Stimulated activated CD8-positive, alpha-beta memory T cell treated with anti-CD3 and anti-CD28 coated beads, Interleukin-4, amount 100 ng/mL, for 24 hours (primary cell): Measurements from ENCODE around the gene C1QTNF6.

Experiments
- DNase-seq: peaks from one replicate; pipeline ENCODE4 v3.0.0-alpha.2; 2020; ENCODE audit warnings: low read depth

C1QTNF6 gene

DNA sequence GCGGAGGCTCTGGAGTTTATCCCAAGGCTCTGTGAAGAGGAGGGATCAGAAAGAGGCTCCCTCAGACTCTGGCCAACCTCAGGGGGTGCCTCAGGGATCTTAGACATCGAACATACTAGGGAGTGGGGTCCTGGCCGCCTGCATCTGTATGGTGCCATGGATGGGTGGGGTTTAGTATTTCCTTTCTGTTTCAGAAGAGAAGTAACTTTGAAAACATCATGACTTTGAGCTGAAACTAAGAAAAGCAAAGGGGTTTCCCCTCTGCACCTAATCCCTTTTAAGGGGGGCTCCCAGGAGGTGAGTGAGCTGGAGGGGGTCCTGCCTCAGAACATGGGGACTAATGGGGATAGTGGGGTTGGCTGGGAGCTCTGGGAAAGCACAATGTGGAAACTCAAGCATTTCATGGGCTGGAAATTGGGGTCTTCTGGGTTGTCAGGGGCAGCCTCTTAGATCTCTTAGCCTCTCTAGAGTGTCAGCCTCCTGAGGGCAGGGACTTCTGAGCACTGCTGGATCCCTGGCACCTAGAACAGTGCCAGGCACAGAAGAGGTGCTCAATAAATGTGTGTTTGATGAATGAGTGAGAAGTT is 36.0 kb upstream of the C1QTNF6 start:
- no peak for DNase-seq

DNA sequence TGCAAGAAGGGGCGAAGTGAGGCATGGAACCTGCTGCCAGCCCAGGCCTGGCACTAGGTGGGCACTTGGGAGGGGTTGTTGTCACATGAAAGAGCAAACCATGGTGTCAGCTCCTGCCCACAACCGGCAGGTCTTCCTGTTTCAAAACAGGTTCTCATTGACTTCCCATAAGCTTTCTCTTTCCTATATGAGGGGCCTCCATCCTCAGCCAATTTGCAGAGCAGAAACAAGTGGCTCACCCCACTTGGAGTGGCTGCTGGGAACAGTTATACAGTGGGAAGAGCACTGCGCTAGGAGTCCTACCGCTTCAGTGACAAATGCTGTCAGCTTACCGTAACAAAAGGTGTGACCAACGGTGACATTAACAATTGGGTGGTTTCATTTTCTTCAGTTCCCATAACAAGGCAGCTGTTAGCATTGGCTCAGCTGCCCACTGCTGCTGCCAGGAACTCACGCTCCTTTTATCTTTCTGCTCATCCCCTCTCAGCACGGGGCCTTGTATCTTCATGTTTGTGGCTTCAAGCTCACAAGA is 34.5 kb upstream of the C1QTNF6 start:
- no peak for DNase-seq

DNA sequence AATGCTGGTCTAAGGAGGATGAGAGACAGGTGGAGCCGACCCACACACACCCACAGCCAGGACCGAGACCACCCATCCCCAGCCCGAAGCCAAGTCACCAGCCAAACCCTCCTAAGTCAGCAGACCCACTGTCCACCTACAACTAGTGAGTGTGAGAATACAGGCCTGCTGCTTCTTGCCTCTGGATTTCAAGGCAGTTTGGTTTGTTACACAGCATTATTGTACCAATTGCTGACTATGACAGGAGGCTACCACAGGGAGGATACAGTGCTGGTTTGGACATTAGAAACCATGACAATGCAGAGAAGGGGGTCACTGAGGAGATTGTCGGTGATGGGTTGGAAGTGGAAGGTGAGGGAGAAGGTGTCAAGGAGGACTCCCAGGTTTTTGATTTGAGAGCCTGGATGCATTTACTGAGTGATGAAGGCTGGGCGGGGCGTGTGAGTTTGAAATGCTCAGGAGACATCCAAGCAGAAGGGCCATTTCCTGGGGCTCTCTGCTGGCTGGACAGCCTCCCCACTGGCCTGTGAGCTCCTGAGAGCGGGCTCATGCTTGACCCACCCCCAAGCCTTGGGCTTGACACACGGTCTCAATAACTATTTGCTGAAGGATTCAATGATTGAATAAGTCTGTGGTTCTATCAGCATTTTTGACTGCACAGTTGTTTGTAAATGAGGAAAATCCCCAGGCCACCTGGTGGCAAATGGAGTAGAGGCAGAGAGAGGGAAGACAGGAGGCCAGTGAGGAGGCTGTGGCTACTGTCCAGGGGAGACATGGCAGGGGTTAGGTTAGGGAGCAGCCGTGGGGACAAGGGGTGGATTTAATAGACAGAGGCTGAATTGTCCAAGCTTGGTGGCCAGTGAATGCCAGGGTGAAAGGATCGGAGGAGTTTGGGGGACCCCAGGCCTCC is 33.6 kb upstream of the C1QTNF6 start:
- DNase-seq, result no peak

DNA sequence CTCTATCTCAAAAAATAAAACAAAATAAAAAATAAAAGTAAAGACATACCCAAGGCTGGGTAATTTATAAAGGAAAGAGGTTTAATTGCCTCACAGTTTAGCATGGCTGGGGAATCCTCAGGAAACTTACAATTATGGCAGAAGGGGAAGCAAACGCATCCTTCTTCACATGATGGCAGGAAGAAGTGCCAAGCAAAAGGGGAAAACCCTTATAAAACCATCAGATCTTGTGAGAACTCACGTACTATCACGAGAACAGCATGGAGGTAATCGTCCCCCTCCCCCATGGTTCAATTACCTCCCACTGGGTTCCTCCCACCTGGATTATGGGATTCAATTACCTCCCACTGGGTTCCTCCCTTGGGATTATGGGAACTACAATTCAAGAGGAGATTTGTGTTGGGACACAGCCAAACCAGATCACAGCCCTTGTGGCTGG is 32.5 kb upstream of the C1QTNF6 start:
- no peak for DNase-seq

DNA sequence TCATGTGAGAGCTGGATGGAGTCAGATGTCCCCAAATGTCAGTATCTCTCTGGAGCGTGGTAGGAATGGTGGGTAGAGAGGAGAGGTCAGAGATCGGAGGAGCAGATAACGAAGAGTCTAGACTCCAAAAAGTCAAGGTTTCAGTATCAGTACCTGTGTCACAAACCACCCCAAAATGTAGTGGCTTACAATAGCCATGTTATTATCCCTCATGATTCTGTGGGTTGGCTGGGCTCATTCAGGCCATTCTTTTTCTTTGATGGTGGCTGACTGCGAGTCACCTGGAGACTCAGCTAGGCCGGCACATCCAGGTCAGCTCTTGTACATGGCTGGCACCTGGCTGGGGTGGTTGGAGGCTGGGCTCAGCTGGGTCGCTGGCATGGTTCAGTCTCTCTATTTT is 31.5 kb upstream of the C1QTNF6 start:
- no peak for DNase-seq

DNA sequence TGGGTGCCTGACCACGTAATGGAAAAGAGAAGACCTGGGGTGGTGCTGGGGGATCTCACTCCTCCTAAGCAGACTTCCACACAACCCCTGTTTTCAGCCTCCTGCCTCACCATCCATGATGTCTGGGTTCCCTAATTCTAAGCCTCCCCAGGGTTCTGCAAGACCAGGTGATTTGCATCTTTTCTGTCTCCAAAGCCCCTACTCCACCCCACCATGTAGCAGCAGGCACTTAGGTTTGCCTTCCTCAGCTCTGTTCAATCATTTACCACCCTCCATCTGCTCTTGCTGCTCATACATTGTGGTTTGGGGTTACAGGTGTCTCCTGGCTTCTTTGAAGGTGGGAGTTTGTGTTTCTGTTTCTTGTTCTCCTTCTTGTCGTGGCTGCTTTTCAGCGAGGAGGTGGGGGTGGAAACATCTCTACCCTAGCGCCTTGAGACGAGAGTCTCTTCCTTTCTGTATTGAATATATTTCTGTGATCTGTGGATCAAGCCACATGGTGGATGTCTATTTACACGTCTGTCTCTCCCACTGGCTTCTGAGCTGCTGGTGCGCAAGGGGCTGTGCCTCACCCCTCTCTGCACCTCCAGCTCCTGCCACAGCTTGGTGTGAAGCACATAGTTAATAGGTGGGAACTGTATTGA is 30.8 kb upstream of the C1QTNF6 start:
- DNase-seq, result no peak

DNA sequence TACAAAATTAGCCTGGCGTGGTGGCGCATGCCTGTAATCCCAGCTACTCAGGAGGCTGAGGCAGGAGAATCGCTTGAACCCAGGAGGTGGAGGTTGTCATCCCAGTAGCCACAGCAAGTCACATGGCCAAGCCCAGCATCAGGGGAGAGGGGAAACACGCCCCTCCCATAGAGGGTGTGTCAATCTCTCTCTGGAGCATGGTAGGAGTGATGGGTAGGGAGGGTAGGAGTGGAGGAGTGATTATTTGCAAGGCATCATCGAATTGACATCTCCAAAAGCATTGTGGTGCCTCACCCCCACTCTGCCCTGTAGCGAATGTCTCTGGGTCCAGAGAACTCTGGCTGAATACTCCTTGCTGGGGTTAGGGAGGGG is 30.3 kb upstream of the C1QTNF6 start:
- no peak for DNase-seq

DNA sequence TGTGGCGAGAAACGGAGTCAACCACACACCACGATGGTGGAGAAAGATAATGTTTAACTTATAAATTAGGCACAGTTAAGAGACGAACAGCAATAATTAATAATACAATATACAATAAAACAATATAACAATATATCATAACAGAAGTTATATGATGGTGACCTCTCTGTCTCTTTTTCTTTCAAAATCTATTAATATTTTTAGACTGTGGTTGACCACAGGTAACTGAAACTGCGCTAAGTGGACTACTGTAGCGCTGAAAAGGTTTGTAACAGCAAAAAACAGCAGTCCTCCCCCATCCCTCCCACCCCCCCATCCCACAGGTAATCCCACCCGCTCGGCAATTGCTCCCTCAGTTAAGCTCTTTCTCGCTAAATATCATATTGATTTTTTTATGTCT is 27.8 kb upstream of the C1QTNF6 start:
- no peak for DNase-seq

DNA sequence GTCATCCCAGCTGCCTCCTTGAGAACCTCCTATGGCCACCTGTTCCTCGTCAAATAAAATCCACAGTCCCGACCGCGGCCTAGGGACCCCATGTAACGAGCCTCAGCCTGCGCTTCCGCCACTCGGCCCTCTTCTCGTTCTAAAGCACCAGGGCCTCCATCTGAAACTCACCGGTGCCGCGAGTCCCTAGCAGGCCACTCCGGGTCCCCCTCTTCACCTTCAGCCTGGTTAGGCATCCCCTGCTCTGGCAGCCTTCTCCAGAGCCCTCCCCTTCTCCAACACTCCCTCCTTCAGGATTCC is 26.6 kb upstream of the C1QTNF6 start:
- no peak for DNase-seq

DNA sequence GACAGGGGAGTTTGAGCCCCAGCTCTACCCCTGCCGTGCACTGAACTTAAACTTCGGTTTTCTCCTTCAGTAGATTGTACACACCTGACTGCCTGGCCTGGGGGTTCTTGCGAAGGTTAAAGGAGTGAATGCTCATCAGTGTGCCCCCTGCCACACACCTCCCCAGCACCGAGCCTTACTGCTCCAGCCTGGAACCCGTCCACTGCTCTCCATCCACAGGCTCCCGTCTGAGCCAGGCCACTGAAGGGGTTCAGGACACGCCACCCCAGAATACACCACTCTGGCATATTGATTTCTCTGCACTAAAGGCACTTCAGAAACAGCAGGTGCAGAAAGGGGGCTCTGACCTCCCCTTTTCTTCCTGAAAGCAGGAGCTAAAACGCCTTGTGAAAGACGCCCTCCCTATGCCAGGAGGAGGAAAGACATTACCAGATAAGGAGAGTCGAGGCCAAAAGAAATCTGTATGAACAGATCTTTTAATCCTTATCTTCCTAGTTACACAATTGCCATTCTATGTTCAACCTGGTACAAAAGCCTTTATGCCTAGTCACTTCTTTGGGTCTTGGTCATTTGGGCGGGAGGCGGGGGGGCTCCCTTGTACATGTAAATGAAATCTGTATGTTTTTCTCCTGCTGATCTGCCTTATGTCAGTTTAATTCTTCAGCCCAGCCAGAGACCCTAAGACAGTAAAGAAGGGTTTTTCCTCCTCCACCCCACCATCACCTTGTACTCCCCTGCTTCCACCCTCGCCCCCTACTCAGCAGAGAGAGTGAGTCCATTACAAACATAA is 26.1 kb upstream of the C1QTNF6 start:
- DNase-seq, result no peak

DNA sequence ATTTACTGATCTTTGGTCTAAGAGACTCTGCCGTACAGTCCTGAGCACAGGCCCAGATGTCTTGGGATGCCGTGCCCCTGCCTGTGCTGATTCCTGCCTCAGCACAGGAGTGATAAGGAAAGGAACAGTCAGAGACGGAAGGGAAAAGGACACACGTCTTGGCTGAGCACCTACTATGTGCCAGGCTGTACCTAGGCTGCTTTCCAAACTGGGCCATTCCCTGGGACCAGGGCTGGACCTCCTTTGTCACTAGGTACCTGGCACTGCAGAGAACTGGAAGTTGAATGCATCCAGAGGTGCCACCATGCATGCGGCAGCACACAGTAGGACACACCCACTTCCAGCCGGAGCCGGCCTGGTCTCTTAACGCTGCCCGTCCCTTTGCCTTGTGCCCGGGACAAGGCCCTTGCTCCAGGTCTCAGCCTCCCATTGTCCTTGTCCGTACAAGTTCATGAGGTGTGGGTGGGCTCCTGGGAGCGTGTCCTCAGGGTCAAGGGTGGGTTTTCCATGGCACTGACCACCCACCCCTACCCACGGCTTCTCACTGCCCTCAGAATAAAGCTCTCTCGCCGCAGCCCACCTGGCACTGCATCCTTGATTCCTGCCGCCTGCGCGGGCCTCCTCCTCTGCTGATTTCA is 25.3 kb upstream of the C1QTNF6 start:
- no peak for DNase-seq

DNA sequence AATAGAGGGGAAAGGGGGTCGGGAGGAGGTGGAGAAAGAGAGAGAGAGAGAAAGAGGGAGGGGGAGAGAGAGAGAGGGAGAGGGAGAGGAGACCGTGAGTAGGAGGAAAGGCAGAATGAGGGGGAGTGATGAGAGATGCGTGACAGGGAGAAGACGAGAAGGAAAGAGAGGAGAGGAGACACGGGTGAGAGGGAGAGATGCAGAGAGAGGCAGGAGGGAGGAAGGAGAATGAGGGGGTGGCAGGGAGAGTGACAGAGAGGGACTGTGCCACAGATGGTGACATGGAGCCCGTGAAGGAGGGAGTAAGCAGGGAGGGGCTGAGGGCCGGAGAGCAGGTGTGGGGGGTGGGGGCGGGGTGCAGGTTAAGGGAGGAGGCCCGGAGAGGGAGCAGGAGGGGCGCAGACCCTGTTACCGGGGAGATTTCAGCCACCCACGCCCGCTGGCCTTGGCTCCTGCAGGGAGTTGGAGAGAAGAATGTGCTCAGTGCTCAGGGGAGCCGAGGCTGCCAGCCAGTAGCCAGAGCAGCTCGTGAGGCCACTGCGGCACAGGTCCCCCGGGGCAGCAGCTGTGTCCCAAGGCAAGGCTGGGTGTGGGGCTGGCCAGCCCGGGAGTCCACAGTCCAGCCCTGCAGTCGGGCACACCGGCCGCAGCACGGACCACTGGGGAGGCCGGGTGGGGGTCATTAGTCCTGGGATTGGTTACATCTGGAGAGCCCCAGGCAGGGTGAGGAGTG is 24.3 kb upstream of the C1QTNF6 start, which contains the start of gene SSTR3:
Gene SSTR3, minus strand, starts transcription at position 304 of the 733 bp plus-strand sequence. CDS start 4,674 bp downstream, outside the sequence.
- no peak for DNase-seq

DNA sequence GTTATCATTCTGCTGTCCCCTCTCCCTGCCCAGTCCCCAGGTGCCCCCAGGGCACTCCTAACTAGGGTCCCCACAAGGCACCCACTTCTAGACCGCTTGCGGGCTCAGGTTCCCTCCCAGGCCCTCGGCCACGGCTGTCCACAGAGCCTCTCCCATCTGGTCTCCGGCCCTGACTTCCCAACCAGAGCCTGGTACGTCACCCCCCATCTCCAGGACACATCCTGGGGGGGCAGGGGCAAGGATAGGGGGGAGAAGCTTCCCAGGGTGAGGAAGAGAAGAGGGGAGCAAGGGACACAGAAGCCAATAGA is 23.8 kb upstream of the C1QTNF6 start:
- DNase-seq, result no peak

DNA sequence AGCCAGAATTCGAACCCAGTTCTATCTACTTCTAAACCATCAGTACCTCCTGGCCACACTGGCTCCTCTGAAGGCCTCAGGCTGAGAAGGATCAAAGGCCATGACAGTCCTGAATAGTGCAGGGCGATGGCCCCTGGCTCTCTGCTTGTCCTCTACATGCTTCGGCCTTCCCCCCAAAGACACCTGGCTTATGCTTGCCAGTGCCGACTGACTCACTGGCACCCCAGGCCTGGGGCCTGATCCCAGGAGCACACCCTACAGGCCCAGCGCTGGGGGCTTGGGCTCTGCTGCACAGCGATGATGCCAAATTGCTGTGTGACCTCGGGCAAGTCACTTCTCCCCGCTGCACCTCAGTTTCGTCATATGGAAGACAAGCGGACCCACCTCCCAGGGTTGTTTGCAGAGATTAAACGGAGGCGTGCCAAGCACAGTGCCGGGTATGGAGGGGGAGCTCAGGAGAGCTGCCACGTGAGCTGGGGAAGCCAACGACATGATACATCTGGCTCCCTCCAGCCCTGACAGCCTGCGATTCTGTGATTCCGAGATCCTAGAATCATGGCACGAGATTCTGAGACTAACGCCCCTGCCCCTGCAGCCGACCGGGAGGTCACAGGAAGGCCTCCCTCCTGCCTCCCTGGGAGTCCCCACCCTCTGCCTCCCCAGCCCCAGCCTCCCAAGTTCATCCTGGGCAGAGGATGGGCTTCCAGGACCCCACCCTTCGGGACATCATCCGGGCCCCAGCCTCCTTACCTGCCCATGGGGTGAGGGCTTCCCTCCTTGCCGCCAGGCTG is 23.2 kb upstream of the C1QTNF6 start:
- no peak for DNase-seq

DNA sequence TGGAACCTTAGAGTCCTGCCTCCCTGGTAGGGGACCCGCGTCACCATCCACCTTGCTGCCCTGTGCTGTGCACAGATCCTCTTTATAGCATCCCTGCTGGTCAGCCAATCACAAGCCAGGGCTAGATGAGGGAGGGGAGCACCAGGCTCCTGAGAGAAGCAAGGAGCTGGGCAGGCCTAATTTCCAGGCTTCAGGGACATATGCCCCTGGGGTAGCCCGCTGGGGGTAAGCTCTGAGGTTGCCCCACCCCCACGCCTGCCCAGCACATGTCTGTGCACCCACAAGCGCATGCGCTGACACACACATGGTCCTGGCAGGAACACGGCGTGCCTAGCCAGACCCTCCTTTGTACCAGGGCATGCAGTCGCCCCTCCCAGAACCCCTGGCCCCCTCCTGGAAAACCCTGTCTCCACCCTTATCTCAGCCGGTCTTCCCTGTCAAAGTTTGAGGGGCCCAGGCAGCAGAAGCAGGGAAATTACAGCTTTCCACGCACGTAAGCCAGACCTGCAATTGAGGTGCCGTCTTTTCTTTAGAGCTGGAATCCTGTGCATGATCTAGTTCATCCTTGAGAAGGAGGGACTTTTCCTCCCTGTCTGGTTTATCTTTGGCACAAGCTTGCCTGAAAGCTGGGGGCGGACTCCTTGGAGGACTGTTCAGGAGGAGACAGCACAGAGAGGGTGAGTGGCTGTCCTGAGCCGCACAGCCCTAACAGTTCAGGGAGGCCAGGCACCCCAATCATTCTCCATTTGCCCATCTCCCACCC is 22.2 kb upstream of the C1QTNF6 start:
- no peak for DNase-seq

DNA sequence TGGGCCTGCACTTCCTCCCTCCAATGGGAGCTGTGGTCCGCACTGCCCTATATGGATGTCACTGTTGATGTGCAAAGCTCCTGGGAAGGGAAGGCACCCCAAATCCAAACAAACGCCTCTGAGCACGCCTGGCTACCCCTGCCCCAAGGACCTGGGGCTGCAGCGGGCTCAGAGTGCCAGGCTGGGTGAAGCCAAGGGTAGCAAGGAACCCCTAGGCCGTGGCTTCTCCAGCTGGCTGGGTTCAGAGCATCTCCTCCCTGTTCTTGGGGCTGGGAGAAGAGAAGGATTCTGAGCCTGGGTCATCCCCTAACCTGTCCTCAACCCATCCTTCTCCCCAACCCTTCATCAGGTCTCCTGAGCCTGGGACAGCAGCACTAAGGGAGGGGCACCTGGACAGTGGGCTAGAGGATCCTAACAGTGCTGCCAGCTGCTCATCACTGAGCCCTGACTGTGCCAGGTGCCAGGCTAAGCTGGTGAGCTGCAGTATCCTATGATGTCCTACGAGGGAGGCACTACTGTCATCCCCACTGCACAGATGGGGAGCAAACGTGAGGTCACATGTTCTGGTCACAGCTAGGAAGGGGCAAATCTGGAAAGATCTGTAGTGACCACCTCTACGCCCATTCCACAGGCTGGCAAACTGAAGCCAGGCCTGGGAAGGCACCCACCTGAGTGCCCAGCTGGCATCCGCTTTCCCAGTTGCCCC is 21.2 kb upstream of the C1QTNF6 start:
- DNase-seq, result no peak

DNA sequence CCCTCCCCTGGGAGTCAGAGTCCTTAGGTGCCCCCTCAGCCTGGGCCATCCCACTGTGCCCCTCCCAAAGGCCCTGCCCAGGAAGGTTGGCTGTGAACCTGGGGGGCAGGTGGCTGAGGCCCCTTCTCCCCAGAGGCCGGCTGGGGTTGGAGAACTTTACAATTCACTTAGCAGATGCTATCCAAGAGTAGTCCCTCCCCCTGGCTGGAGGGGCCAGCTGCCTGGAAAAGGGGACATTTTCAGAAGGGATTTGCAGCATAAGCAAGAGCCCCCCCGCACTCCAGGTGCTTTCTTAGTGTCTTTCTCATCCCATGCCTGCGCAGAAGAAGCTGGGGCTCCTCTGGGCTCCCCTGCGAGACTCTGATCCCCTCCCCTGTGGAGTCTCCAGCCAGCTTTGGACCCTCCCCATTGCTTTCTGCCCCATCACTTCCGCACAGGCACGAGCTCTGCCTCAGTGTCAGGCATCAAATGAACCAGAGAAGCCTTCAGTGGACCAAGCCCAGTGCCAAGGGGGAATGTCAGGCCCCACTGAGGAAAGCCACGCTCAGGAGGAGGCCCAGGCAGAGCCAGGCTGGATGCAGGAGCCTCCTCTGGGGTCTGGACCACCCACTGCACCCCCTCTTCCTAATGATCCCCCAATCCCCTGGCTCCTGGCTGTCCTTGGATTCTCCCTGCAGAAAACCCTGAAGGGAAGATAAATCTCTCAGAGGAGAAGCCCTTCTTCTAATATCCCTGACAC is 20.5 kb upstream of the C1QTNF6 start:
- no peak for DNase-seq

DNA sequence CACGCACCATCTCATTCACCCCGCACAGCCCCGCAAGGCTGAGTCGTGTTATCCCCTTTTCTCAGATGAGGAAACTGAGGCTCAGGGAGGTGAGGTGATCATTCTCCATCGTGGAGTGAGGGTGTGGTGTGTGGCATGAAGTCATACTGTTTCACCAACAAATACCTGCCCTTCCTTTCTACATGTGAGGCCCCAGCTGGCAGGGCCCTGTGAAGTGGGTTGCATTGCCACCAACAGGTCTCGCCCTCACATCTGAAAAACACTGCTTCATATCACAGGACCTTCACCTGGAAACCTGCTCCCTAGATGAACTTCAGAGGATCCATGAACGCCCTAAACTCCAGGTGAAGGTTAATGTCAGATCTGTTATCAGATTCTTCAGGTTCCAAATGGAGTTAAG is 19.9 kb upstream of the C1QTNF6 start:
- DNase-seq, result no peak
